Kidney (tissue), 14 donors: Measurements from ENCODE around the gene PPM1L. TPM values are rescaled to one million over a fixed set of nuclear protein-coding genes. Genes with fewer than 3 reads are reported as not detected.

Source experiments
- DNase-seq, 5 donors: peaks; one replicate each; pipeline ENCODE4 v3.0.0-alpha.2; 2013 to 2020
- FAIRE-seq: peaks from 2 replicates; lab custom pipeline; 2012; peaks lifted over from hg19 to GRCh38; lab: Jason Lieb, UNC
- H3K27ac ChIP-seq, 2 donors: one replicate each; pipeline ENCODE4 v1.7.0; 2013; ENCODE audit warnings: low read depth in 2 of 2, low read length in 2 of 2, inconsistent platforms in 1 of 2
- H3K27me3 ChIP-seq: one replicate; pipeline ENCODE4 v1.7.1; 2013; ENCODE audit warnings: low read length, inconsistent platforms; ENCODE audit not compliant: control insufficient read depth, insufficient read depth
- H3K36me3 ChIP-seq, 3 donors: one replicate each; pipeline versions ENCODE4 v1.7.0 to v1.7.1; 2013; ENCODE audit warnings: low read length in 3 of 3, control low read depth in 1 of 3, inconsistent platforms in 1 of 3; ENCODE audit not compliant: insufficient read depth in 3 of 3, control insufficient read depth in 2 of 3
- H3K4me1 ChIP-seq, 3 donors: one replicate each; pipeline versions ENCODE4 v1.7.0 to v1.7.1; 2013; ENCODE audit warnings: low read length in 3 of 3, inconsistent platforms in 1 of 3, low read depth in 1 of 3; ENCODE audit not compliant: control insufficient read depth in 2 of 3, insufficient read depth in 2 of 3
- H3K4me3 ChIP-seq, 3 donors: one replicate each; pipeline versions ENCODE4 v1.7.0 to v1.8.1; 2013; ENCODE audit warnings: low read length in 3 of 3, control low read depth in 1 of 3, inconsistent platforms in 1 of 3
- H3K9ac ChIP-seq, 3 donors: one replicate each; pipeline versions ENCODE4 v1.7.0 to v1.7.1; 2013; ENCODE audit warnings: low read length in 3 of 3, control low read depth in 1 of 3, inconsistent platforms in 1 of 3
- H3K9me3 ChIP-seq, 3 donors: one replicate each; pipeline versions ENCODE4 v1.7.0 to v1.7.1; 2013; ENCODE audit warnings: low read length in 3 of 3, control low read depth in 1 of 3, inconsistent platforms in 1 of 3; ENCODE audit not compliant: control insufficient read depth in 2 of 3, insufficient read depth in 1 of 3
- CTCF ChIP-seq: IDR thresholded peaks from 3 replicates; pipeline ENCODE4 v1.5.1; 2012; ENCODE audit warnings: mild to moderate bottlenecking, moderate library complexity, borderline replicate concordance; ENCODE audit not compliant: insufficient read depth; ENCODE audit errors: extremely low read depth
- intact Hi-C: fragments of 100-400 bp; cut with DNase I; formaldehyde crosslinking; loops from one replicate; pipeline ENCODE4 v1.11.1; 2022
- polyA plus RNA-seq: library from polyadenylated mRNA; stranded (reverse); fragments of 350-450 nt; fragmentation: Illumina TruSeq; extraction: RNeasy Lipid Tissue Mini Kit (QIAGEN cat#74804); gene quantifications from one replicate; pipeline ENCODE4 v1.2.3, GENCODE V29; 2014; ENCODE audit warnings: low read depth, low replicate concordance; ENCODE audit not compliant: insufficient read depth
- total RNA-seq: library from RNA; stranded (reverse); fragmentation: NEBNext Ultra II Directional; extraction: Animal tissue kit (Norgen Biotek cat#: 25700); gene quantifications from one replicate; pipeline ENCODE4 v1.2.1, GENCODE V29; 2021
- donor health status: control.
- donor health status: control.
- donor health status: control.
- donor health status: control.
- donor health status: control.
- donor health status: DM: yes; HTN: yes; CAD: no.
- donor health status: Normal renal cell carcinoma (clear cell type).

The PPM1L gene
- total and polyA plus RNA-seq, 2 donors from 2014 or later = 2.8 to 13.8 TPM

GRCh38 chr3:160796813-160797164, 40.8 kb downstream of the PPM1L start:
- FAIRE-seq (no peak), DNase-seq (no peak)
- no peaks in the 10 kb centered on the region for H3K36me3 ChIP-seq
- TF ChIP-seq CTCF = no peak
- intact Hi-C loops = no loop called here
- H3K9me3 ChIP-seq = no peaks in the 10 kb centered on the region
- no peak overlapping the region for H3K4me3 ChIP-seq
- peak overlapping the region in 1 of 2 donors; percentile 15 for H3K27ac ChIP-seq
- no peak overlapping the region for H3K9ac ChIP-seq
- H3K27me3 ChIP-seq = no peaks in the 10 kb centered on the region
- H3K4me1 ChIP-seq = peaks cover 0 to 5% (median 5%) of the 10 kb centered on the region in 3 donors

- DNase-seq (peak in 2 of 5 donors; percentile 38 to 45), FAIRE-seq (no peak)
- no peak overlapping the region for H3K4me3 ChIP-seq
- no peak for TF ChIP-seq CTCF
- H3K9ac ChIP-seq = no peak overlapping the region
- no peaks in the 10 kb centered on the region for H3K9me3 ChIP-seq
- H3K27me3 ChIP-seq = no peaks in the 10 kb centered on the region
- intact Hi-C loops = no loop called here
- peak overlapping the region in 1 of 2 donors; percentile 38 for H3K27ac ChIP-seq
- H3K4me1 ChIP-seq = peaks cover 0 to 11% (median 8%) of the 10 kb centered on the region in 3 donors
- no peaks in the 10 kb centered on the region for H3K36me3 ChIP-seq
Measured at GRCh38 chr3:160797356-160797755, 41.3 kb downstream of the PPM1L start.

- intact Hi-C loops = no loop called here
- no peak for DNase-seq
- Histone ChIP-seq H3K4me1 (peaks cover 0 to 15% (median 8%) of the 10 kb centered on the region in 3 donors), H3K4me3 (no peak overlapping the region), H3K9me3 (no peaks in the 10 kb centered on the region), H3K9ac (no peak overlapping the region), H3K27ac (peak overlapping the region in 1 of 2 donors; percentile 49), H3K27me3 (no peaks in the 10 kb centered on the region), H3K36me3 (no peaks in the 10 kb centered on the region)
- TF ChIP-seq CTCF = no peak
- no peak for FAIRE-seq
Measured at GRCh38 chr3:160801386-160802118, 45.5 kb downstream of the PPM1L start.
